GM19025 (cell line): ENCODE measurements around the gene FAM83D.

Source experiments
- ATAC-seq: cut with Tn5 transposase; IDR thresholded peaks from one replicate; pipeline ENCODE4 v1.9.1; 2021; ENCODE audit warnings: mild to moderate bottlenecking, low read depth, moderate library complexity; ENCODE audit not compliant: unreplicated experiment

Gene FAM83D

DNA sequence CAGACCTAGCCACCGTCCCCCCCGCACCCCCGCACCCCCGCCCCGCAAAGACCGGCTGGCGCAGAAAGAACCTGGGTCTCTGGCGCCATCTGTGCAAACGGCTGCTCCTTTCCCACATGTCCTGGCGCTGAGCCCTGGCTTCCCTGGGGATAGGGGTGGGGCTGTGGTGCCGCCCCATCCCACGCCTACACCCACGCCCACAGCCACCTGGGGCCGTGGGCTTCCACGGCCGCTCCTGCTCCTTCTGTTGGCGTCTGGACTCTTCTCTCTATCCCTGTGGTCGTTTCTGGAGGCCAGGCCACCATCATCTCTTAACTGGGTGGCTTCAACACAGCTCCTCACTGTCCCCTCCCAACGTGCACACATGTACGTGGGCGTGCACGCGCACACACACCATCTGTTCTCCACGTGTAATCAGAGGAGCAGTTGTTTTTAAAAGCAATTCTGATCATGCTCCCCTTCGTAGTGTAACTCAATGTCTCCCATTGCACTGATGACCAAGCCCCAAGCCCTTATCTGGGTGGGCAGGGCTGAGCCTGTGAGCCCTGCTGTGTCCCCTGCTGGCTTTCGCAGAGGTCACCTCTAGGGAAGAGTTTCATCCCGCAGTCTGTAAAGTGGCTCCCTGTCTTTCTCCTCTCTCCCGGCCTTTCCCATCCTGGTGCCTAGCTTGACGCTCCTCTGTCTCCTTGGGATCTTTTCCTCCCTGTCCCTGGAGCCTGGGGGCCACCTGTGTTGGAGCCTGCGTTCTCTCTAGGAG, 31.9 kb upstream of the FAM83D start:
- ATAC-seq, result no peak

DNA sequence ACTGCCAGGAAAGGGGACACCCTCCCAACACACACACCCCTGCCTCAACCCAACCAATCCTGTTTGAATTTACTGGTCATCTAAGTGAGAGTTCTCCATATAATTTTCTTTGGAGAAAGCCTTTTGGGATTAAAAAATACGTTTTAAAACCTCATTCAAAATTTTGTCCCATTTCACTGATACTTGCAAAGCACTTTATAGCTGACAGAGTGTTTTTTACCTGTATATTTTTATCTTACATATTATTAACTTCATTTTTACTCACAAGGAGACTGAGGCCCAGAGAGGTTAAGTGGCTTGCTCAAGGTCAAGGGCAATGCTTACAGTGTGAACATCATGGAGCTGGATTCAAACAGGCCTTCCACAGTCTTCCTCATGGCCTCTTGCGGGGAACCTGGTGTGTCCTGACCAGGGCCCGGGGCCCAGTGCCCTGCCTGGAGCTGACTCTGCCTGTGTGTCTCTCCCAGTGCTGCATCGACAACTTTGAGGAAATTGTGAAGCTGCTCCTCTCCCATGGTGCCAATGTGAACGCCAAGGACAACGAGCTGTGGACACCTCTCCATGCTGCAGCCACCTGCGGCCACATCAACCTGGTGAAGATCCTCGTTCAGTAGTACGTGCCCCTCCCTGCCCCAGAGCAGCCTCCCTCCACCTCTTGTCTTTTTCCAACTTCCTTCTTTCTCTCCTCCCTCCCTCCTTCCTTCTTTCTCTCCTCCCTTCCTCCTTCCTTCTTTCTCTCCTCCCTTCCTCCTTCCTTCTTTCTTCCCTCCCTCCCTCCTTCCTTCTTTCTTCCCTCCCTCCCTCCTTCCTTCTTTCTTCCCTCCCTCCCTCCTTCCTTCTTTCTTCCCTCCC, 30.9 kb upstream of the FAM83D start:
- no peak for ATAC-seq

DNA sequence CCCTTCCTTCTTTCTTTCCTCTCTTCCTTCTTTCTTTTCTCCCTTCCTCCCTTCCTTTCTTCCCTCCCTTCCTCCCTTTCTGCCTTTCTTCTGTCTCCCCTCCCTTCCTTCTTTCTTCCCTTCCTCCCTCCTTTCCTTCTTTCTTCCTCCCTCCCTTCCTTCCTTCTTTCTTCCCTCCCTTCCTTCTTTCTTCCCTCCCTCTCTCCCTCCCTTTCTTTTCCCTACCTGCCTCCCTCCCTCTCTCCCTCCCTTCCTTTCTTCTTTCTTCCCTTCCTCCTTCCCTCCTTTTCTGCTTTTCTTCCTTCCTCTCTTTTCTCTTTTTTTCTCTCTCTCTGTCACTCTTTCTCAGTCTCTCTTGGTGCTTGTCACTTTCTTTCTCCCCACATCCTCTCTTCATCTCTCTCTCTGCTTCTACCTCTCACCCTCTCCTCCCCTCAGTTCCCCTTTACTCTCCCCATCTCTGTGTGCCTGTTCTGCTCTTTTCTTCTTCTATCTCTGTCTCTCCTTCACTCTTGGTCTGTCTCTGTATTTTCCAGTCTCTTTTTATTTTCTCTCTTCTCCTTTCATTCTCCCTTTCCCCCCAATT, 30.1 kb upstream of the FAM83D start:
- no peak for ATAC-seq

DNA sequence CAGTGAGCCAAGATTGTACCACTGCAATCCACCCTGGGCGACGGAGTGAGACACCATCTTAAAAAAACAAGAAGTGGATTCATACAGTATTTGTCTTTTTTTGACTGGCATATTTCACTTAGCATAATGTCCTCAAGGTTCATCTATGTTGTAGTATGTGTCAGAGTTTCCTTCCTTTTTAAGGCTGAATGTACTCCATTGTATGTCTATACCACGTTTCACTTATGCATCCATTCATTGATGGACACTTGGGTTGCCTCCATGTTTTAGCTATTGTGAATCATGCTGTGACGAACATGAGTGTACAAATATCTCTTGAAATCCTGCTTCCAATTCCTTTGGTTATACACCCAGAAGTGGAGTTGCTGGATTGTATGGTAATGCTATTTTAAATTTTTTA, 28.9 kb upstream of the FAM83D start:
- no peak for ATAC-seq

DNA sequence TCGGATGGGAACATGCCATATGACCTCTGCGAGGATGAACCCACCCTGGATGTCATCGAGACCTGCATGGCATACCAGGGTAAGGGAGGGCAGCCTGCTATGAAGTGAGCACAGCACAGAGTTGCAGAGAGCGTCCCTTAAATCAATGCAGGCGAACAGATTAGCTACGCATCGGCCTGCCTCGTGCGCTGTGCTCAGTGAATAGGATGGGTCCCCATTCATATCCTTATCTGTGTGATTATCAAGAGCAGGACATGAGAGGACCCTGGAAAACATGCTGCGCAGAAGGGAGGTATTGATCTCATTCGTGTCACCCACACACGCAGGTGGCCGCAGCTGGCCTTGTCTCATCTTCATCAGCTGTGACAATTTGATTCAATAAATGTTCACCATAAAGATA, 25.6 kb upstream of the FAM83D start:
- ATAC-seq, result no peak

DNA sequence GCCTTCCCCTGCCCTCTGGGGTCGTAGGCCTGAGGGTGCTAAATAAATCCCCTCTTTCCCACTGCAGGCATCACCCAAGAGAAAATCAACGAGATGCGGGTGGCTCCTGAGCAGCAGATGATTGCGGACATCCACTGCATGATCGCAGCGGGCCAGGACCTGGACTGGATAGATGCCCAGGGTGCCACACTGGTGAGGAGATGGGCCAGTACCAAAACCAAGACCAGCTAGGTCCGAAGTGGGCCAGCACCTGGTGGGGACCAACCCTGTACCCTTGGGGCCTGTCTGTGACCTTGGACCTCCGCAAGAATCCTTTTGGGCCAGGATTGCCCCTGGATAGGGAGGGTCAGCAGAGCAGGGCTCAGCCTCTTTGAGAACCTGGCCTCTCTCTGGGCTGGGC, 23.6 kb upstream of the FAM83D start:
- no peak for ATAC-seq

GRCh38 chr20:38903335-38903734, 22.9 kb upstream of the FAM83D start:
- ATAC-seq, result no peak

- ATAC-seq, result no peak
Observed at GRCh38 chr20:38905375-38905774, 20.8 kb upstream of the FAM83D start.

GRCh38 chr20:38907918-38908677, 18.1 kb upstream of the FAM83D start:
- ATAC-seq, result no peak

DNA sequence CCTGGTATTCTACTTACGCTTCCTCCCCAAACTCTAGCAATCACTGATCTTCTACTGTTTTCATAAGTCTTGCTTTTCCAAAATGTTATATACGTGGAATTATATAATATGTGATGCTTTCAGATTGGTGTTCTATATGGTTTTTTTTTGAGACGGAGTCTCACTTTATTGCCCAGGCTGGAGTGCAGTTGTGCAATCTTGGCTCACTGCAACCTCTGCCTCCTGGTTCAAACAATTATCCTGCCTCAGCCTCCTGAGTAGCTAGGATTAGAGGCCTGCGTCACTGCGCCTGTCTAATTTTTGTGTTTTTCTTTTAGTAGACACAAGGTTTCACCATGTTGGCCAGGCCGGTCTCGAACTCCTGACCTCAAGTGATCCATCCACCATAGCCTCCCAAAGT, 10.9 kb upstream of the FAM83D start:
- no peak for ATAC-seq

- ATAC-seq, result no peak
Observed at GRCh38 chr20:38917657-38918056, 8.6 kb upstream of the FAM83D start.

DNA sequence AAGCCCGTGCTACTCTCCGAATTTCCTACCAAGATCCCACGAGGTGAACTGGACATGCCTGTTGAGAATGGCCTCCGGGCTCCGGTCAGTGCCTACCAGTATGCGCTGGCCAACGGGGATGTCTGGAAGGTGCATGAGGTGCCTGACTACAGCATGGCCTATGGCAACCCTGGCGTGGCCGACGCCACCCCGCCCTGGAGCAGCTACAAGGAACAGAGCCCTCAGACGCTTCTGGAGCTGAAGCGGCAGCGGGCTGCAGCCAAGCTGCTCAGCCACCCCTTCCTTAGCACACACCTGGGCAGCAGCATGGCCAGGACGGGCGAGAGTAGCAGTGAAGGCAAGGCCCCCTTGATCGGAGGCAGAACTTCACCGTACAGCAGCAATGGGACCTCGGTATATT, 8.0 kb upstream of the FAM83D start:
- no peak for ATAC-seq

GRCh38 chr20:38919683-38920082, 6.5 kb upstream of the FAM83D start:
- no peak for ATAC-seq

DNA sequence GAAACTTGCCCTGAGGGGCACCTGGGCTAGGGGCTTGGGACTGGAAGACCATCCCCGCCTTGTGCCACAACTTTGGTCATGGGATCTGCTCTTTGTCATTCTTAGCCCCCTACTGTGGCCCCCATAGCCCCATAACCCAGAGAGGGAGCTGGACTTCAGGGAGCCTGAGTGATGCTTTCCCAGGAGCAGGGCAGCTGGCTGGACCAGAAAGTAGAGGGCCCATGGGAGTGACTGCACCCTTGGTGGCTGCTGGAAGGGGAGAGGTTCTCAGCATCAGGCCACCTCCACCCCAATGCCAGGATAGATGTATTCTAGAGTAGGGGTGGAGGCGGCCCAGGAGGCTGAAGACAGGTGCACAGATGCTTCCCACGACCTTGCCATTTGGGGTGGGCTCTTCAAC, 5.8 kb upstream of the FAM83D start:
- no peak for ATAC-seq

DNA sequence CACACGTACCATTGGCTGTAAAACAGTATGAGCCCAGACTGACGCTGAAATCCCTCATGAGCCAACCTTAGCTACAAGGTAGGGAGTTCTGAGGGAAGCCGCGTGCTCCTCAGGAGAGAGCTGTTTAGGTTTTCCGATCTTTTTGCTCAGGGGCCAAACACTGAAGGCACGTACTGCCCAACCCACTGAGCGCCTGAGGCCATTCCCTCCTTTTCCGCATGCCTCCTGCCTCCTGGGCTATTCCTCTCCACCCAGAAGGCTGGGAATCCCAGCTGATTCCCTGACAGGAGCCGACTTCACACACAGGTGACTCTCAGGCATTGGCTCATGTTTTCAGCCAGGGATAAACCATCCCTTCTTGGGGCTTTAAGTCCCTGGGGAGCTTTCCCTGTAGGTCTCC, 5.4 kb upstream of the FAM83D start:
- no peak for ATAC-seq

GRCh38 chr20:38924718-38925117, 1.5 kb upstream of the FAM83D start:
- ATAC-seq, result no peak

DNA sequence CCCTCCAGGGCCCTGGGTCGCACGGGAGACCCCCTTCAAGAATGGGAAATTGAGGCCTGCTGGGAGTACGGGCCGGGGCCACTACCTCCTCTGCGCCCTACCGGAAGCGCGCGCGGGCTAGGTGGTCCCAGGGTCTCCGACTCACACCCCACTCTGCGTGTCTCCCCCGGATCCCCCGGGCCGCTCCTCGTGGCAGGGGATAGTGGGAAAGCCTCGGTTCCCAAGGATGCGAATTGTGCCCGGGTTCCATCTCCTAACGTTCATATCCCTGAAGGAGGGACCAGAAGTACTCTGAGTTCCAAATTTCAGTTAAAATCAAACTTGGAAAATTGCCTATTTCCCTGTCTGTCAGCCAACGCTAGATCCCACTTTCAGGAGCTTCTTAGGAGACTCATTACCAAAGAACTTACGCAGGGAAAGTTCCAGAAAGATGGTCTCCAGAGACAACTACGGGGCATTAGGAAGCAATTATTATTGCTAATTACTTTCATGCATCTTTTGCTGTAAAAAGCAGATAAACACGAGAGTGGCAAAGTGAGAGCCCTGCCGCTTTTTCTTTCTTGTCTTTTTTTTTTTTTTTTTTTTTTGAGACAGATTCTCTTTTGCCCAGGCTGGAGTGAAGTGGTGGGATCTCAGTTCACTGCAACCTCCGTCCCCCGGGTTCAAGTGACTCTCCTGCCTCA, 858 bp downstream of the FAM83D start:
- ATAC-seq, result peak; percentile 2

- no peak for ATAC-seq
Observed at GRCh38 chr20:38927902-38928578, 1.8 kb downstream of the FAM83D start.

- no peak for ATAC-seq
Observed at GRCh38 chr20:38930242-38930569, 4.0 kb downstream of the FAM83D start.

- no peak for ATAC-seq
Observed at GRCh38 chr20:38931984-38932383, 5.8 kb downstream of the FAM83D start.
